SK-N-SH (cell line): Measurements from ENCODE around the gene SNRPB2. TPM values are rescaled to one million over a fixed set of nuclear protein-coding genes. Genes with fewer than 3 reads are reported as not detected.
A peak's percentile ranks its signal among the peaks of the same experiment; 100 is the strongest.

ENCODE experiments used
- CTCF ChIA-PET: fragments of 300-600, 350-600 bp; formaldehyde crosslinking; extraction: SDS; loops from one replicate; lab custom pipeline; 2021; lab: Yijun Ruan, JAX
- POLR2A ChIA-PET: fragments of 350-600 bp; sonication (Branson Sonifier 250); formaldehyde crosslinking; extraction: SDS; loops from one replicate; lab custom pipeline; 2020; ENCODE audit warnings: antibody characterized with exemption, inconsistent platforms; lab: Yijun Ruan, JAX
- DNase-seq: peaks from one replicate; pipeline ENCODE4 v3.0.0; 2012
- H2AFZ ChIP-seq: fragments of 200-600 bp; sonication (generic); 2 replicates; pipeline ENCODE4 v1.8.1; 2016; ENCODE audit warnings: antibody characterized with exemption, mild to moderate bottlenecking, low read depth
- H3F3A ChIP-seq: fragments of 200-600 bp; sonication (generic); replicated peaks from 2 replicates; pipeline ENCODE3; 2016; ENCODE audit warnings: antibody characterized with exemption, mild to moderate bottlenecking; ENCODE audit not compliant: insufficient read depth
- H3K27ac ChIP-seq, 2 experiments: fragments of 200-500 bp in 1 of 2; fragments of 200-600 bp in 1 of 2; sonication (Bioruptor generic) in 1 of 2; sonication (generic), shearing (Covaris generic) in 1 of 2; 2 replicates each; pipeline versions ENCODE4 v1.5.1 to v1.6.1; 2014 to 2016; ENCODE audit warnings: low read depth in 2 of 2, inconsistent platforms in 1 of 2, low read length in 1 of 2, mild to moderate bottlenecking in 1 of 2, mixed read lengths in 1 of 2
- H3K27me3 ChIP-seq: fragments of 200-600 bp; sonication (generic), shearing (Covaris generic); 2 replicates; pipeline ENCODE4 v1.6.1; 2016; ENCODE audit warnings: mixed run types; ENCODE audit not compliant: insufficient read depth
- H3K36me3 ChIP-seq, 2 experiments: fragments of 200-500 bp in 1 of 2; fragments of 200-600 bp in 1 of 2; sonication (Bioruptor generic) in 1 of 2; sonication (generic) in 1 of 2; replicated peaks in 1 of 2; 2 replicates each; pipeline versions ENCODE3 to v1.5.1; 2014 to 2016; ENCODE audit warnings: low read length in 1 of 2, mild to moderate bottlenecking in 1 of 2; ENCODE audit not compliant: insufficient read depth in 2 of 2, control insufficient read depth in 1 of 2
- H3K4me1 ChIP-seq, 2 experiments: fragments of 200-500 bp in 1 of 2; fragments of 200-600 bp in 1 of 2; sonication (Bioruptor generic) in 1 of 2; sonication (generic), shearing (Covaris generic) in 1 of 2; 2 replicates each; pipeline versions ENCODE4 v1.5.1 to v1.6.1; 2014 to 2016; ENCODE audit warnings: low read depth in 1 of 2, low read length in 1 of 2, mixed run types in 1 of 2; ENCODE audit not compliant: insufficient read depth in 2 of 2, control insufficient read depth in 1 of 2
- H3K4me2 ChIP-seq: fragments of 200-600 bp; sonication (generic), shearing (Covaris generic); 2 replicates; pipeline ENCODE4 v1.6.1; 2017; ENCODE audit warnings: mixed run types
- H3K4me3 ChIP-seq, 2 experiments: fragments of 200-500 bp in 1 of 2; fragments of 200-600 bp in 1 of 2; sonication (Bioruptor generic) in 1 of 2; sonication (generic), shearing (Covaris generic) in 1 of 2; 2 replicates each; pipeline versions ENCODE4 v1.5.1 to v1.8.1; 2014 to 2016; ENCODE audit warnings: low read depth in 2 of 2, inconsistent platforms in 1 of 2, low read length in 1 of 2, mild to moderate bottlenecking in 1 of 2, mixed read lengths in 1 of 2, moderate library complexity in 1 of 2
- H3K79me2 ChIP-seq: fragments of 200-600 bp; sonication (generic); 2 replicates; pipeline ENCODE4 v1.8.1; 2017; ENCODE audit warnings: mild to moderate bottlenecking; ENCODE audit not compliant: insufficient read depth
- H3K9ac ChIP-seq: fragments of 200-600 bp; sonication (generic); 2 replicates; pipeline ENCODE4 v1.6.1; 2017; ENCODE audit warnings: mixed run types
- H3K9me2 ChIP-seq: fragments of 200-600 bp; sonication (generic); 2 replicates; pipeline ENCODE4 v1.6.1; 2017; ENCODE audit warnings: mixed run types
- H3K9me3 ChIP-seq: fragments of 200-600 bp; sonication (generic); 2 replicates; pipeline ENCODE4 v1.6.1; 2017; ENCODE audit warnings: mixed run types, mild to moderate bottlenecking, moderate library complexity
- H4K20me1 ChIP-seq: fragments of 200-600 bp; sonication (generic); 2 replicates; pipeline ENCODE4 v1.6.1; 2017; ENCODE audit warnings: mild to moderate bottlenecking, mixed run types; ENCODE audit not compliant: insufficient read depth
- CTCF ChIP-seq: fragments of 200-600 bp; sonication (generic); IDR thresholded peaks from 2 replicates; pipeline ENCODE4 v1.6.1; 2017; ENCODE audit warnings: antibody characterized with exemption, mild to moderate bottlenecking, moderate library complexity
- ELF1 ChIP-seq: IDR thresholded peaks from 2 replicates; pipeline ENCODE4 v1.4.0; 2012
- EZH2phosphoT487 ChIP-seq: fragments of 200-600 bp; sonication (generic); IDR thresholded peaks from 2 replicates; pipeline ENCODE4 v1.6.1; 2017; ENCODE audit warnings: low read depth, mixed run types, mild to moderate bottlenecking, antibody characterized with exemption, moderate library complexity, borderline replicate concordance
- FOSL2 ChIP-seq: IDR thresholded peaks from 2 replicates; pipeline ENCODE4 v1.4.0; 2012; ENCODE audit warnings: low read depth, mild to moderate bottlenecking, moderate library complexity, borderline replicate concordance
- FOXM1 ChIP-seq: IDR thresholded peaks from 2 replicates; pipeline ENCODE4 v1.4.0; 2012; ENCODE audit warnings: low read depth, mild to moderate bottlenecking
- GATA2 ChIP-seq: sonication (generic); formaldehyde crosslinking; IDR thresholded peaks from 2 replicates; pipeline ENCODE4 v1.5.0; 2020; ENCODE audit warnings: mild to moderate bottlenecking, missing genetic modification reagents
- IRF3 ChIP-seq: fragments of 150-350 bp; IDR thresholded peaks from 2 replicates; pipeline ENCODE4 v1.6.1; 2016; ENCODE audit warnings: mild to moderate bottlenecking, low read depth, low read length
- NRF1 ChIP-seq: IDR thresholded peaks from 2 replicates; pipeline ENCODE4 v1.6.1; 2012; ENCODE audit warnings: low read depth, mild to moderate bottlenecking, low read length
- POLR2AphosphoS5 ChIP-seq: IDR thresholded peaks from 2 replicates; pipeline ENCODE4 v1.6.1; 2012; ENCODE audit warnings: low read depth, low read length
- RAD21 ChIP-seq: IDR thresholded peaks from 2 replicates; pipeline ENCODE4 v1.6.1; 2012; ENCODE audit warnings: mild to moderate bottlenecking, low read length
- RCOR1 ChIP-seq: fragments of 150-350 bp; IDR thresholded peaks from 2 replicates; pipeline ENCODE4 v1.6.1; 2017; ENCODE audit warnings: antibody characterized with exemption, low read length
- RFX5 ChIP-seq: IDR thresholded peaks from 2 replicates; pipeline ENCODE4 v1.6.1; 2012; ENCODE audit warnings: mild to moderate bottlenecking, improper control_type of control experiment, low read length
- SMC3 ChIP-seq: IDR thresholded peaks from 2 replicates; pipeline ENCODE4 v1.6.1; 2012; ENCODE audit warnings: low read depth, low read length, improper control_type of control experiment
- TCF12 ChIP-seq: IDR thresholded peaks from 2 replicates; pipeline ENCODE4 v1.4.0; 2012
- TEAD4 ChIP-seq: IDR thresholded peaks from 2 replicates; pipeline ENCODE4 v1.4.0; 2012; ENCODE audit warnings: mild to moderate bottlenecking, borderline replicate concordance; ENCODE audit not compliant: insufficient read depth
- YY1 ChIP-seq: IDR thresholded peaks from 2 replicates; pipeline ENCODE4 v1.4.0; 2012; ENCODE audit warnings: low read depth, mild to moderate bottlenecking
- WGBS: methylation state at CpG from one replicate; pipeline ENCODE4 v1.1.6; 2017; ENCODE audit warnings: low lambda C conversion rate; 5-methylcytosine and 5-hydroxymethylcytosine counted together
- polyA plus RNA-seq, 3 experiments: library from polyadenylated mRNA; depleted of rRNA; stranded (reverse); fragments of >200 nt; gene quantifications; 2 replicates each; pipeline ENCODE4 v1.2.3, GENCODE V29; 2012
- TF ChIP-seq, protein P1 (sequence below): IDR thresholded peaks from 2 replicates; pipeline ENCODE4 v1.4.0; 2012; ENCODE audit warnings: low read depth
- TF ChIP-seq, protein P2 (sequence below): IDR thresholded peaks from 2 replicates; pipeline ENCODE4 v1.4.0; 2012; ENCODE audit warnings: low read depth, borderline replicate concordance

Gene SNRPB2
- polyA plus RNA-seq, 1 of the 3 experiments (the other 2 are of a cell fraction): 46.6 TPM

GRCh38 chr20:16699293-16699692 is 30.5 kb upstream of the SNRPB2 start:
- Histone ChIP-seq H3K9me2 (no peaks in the 10 kb centered on the region), H3K4me1 (no peaks in the 10 kb centered on the region; a peak in 1 of 4 replicates)
- 46% methylated on average over 4 of the region's 4 CpGs for WGBS
- TF ChIP-seq POLR2AphosphoS5 (no peak), TEAD4 (no peak), SMC3 (peak; percentile 26; the same call in 1 of the 2 replicates), RAD21 (peak; percentile 62)
- TF ChIP-seq, protein P1, sequence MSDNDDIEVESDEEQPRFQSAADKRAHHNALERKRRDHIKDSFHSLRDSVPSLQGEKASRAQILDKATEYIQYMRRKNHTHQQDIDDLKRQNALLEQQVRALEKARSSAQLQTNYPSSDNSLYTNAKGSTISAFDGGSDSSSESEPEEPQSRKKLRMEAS: no peak
- TF ChIP-seq, all 33 proteins: peak for 2
- POLR2A ChIA-PET: no interaction called here
- H3K9me3 ChIP-seq: no peaks in the 10 kb centered on the region
- peak; percentile 10 for DNase-seq
- CTCF ChIA-PET: interaction anchor here (0.6 to 1.3 kb wide), 4 partner anchors 9 to 181 kb away, joined by 3 to 4 read pairs (median 3); no protein-coding TSS in a partner anchor
- no peaks in the 10 kb centered on the region for H3K79me2 ChIP-seq
- H3K27me3 ChIP-seq: no peaks in the 10 kb centered on the region
- no peaks in the 10 kb centered on the region for H4K20me1 ChIP-seq
- H3K4me3 ChIP-seq: no peak overlapping the region; a peak in 1 of 4 replicates
- H3K36me3 ChIP-seq: no peaks in the 10 kb centered on the region
- no peak overlapping the region for H3K27ac ChIP-seq
- H3F3A ChIP-seq: no peaks in the 10 kb centered on the region
- no peak overlapping the region for H3K4me2 ChIP-seq
- no peak overlapping the region for H2AFZ ChIP-seq
- no peak overlapping the region for H3K9ac ChIP-seq

DNA sequence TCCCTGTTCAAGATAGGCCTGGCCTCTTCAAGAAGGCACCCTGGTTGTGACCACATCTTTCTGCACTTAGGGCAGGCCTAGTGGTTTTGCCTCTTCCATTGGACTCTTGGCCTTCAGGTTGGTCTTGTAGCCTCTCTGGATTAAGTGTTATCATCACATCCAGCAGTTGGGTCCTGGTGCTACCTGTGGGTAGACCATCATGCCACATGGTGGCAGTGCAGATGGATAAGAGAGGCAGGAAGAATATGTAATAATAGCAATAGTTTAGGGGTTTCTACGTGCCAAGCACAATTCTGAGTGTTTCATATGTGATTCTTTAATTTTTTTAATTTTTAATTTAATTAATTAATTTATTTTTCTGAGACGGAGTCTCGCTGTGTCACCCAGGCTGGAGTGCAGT is 28.5 kb upstream of the SNRPB2 start:
- Histone ChIP-seq H3K4me2 (no peak overlapping the region), H3K9me2 (no peaks in the 10 kb centered on the region), H3K4me3 (no peak overlapping the region), H3K79me2 (no peaks in the 10 kb centered on the region), H4K20me1 (no peaks in the 10 kb centered on the region), H3K27me3 (no peaks in the 10 kb centered on the region), H3K9ac (no peak overlapping the region), H3K27ac (no peak overlapping the region), H2AFZ (no peak overlapping the region), H3K9me3 (no peaks in the 10 kb centered on the region), H3F3A (no peaks in the 10 kb centered on the region), H3K36me3 (no peaks in the 10 kb centered on the region), H3K4me1 (no peaks in the 10 kb centered on the region; a peak in 1 of 4 replicates)
- DNase-seq: no peak
- POLR2A ChIA-PET: no interaction called here
- CTCF ChIA-PET: interaction anchor here (0.7 kb wide), 1 partner anchor 101 kb away, joined by 3 read pairs; no protein-coding TSS in a partner anchor
- no peak for TF ChIP-seq RFX5
- TF ChIP-seq RAD21: peak; percentile 22
- no peak for TF ChIP-seq RCOR1
- TF ChIP-seq SMC3: peak; percentile 10; the same call in 1 of the 2 replicates
- TF ChIP-seq NRF1: no peak
- TF ChIP-seq CTCF: peak; percentile 34; the same call in 1 of the 2 replicates
- no peak for TF ChIP-seq FOXM1
- 61% methylated on average over 3 of the region's 3 CpGs for WGBS

DNA sequence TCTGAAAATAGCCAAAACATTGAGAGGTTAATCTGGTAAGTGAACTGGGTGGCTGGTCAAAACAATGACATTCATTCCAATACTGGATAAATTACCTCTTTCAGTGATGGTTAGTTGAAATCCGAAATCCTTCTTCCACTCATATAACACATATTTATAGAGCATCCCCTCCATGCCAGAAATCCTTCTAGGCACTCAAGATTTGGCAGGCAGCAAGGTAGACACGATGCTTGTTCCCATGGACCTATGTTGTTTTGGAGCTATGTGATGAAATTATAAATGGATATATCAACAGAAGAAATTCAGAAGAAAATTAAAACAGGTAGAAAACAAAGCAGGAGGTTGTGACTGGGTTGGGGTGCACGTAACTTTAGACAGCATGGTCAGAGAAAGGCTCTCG is 26.3 kb upstream of the SNRPB2 start:
- Histone ChIP-seq H3K4me2 (no peak overlapping the region), H3K9ac (no peak overlapping the region), H3K4me1 (no peaks in the 10 kb centered on the region), H3K27ac (no peak overlapping the region), H3K36me3 (no peaks in the 10 kb centered on the region), H3K79me2 (no peaks in the 10 kb centered on the region), H3K9me3 (no peaks in the 10 kb centered on the region), H3F3A (no peaks in the 10 kb centered on the region), H3K27me3 (no peaks in the 10 kb centered on the region), H3K4me3 (no peak overlapping the region), H4K20me1 (no peaks in the 10 kb centered on the region), H2AFZ (no peak overlapping the region), H3K9me2 (no peaks in the 10 kb centered on the region)
- ChIA-PET POLR2A (no interaction called here), CTCF (no interaction called here)
- 22% methylated on average over 4 of the region's 4 CpGs for WGBS
- no peak for DNase-seq
- TF ChIP-seq ELF1 (no peak), EZH2phosphoT487 (no peak), GATA2 (CRISPR knock-in tag) (no peak), IRF3 (no peak), RAD21 (no peak), YY1 (no peak), TCF12 (no peak), RFX5 (no peak), FOSL2 (no peak)
- TF ChIP-seq, protein P2, sequence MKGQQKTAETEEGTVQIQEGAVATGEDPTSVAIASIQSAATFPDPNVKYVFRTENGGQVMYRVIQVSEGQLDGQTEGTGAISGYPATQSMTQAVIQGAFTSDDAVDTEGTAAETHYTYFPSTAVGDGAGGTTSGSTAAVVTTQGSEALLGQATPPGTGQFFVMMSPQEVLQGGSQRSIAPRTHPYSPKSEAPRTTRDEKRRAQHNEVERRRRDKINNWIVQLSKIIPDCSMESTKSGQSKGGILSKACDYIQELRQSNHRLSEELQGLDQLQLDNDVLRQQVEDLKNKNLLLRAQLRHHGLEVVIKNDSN: no peak
